ENCODE measurements around the gene KIRREL3.

Gene KIRREL3

DNA sequence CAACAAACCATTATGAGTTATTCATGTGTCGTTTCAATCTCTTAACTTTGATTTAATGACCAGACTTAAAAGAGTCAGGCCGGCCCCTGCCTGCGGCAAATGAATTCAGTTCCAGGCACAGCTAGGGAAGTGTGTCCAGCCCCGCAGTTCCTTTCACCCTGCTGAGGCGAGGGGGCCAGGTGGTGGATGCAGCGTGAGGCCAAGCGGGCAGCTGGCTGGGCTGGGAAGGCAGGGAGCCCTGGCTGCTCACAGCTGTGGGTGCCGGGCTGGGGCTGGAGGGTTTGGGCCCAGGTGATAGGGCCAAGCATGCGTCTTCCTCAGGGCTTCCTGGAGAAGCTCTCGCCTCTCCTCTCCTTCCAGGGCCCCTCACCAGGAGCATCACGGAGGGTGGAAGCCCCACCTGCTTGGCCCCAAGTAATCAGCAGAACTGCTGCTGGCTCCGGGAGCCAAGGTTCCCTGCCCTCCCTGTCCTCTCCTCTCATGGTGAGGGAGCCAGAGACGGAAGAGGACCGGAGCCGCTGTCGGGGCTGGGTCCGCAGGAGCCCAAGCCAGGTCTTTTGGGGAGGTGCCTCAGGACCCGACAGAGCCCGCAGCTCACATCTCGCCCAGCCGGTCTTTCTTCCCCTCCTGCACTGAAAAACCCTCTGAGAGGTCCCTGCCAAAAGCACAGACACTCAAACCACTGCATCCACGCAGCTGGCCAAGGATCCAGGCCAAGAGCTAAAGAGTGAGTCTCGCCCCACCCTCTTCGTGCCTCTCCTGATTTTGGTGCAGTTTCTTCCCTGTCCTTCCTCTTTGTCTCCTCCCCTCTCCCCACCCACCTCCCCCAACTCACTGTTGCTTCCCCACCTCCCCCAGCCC, 548.1 kb downstream of the KIRREL3 start:
- Histone ChIP-seq H3K27me3 (no peaks in the 10 kb centered on the region), H3K27ac (no peak overlapping the region), H3K9me3 (no peaks in the 10 kb centered on the region), H3K36me3 (no peaks in the 10 kb centered on the region), H3K4me1 (ENCODE audit: control insufficient read depth in 1 of 2, insufficient read depth in 1 of 2, low read depth in 1 of 2, low read length in 1 of 2) (no peaks in the 10 kb centered on the region), H3K4me3 (ENCODE audit: low read depth in 1 of 2, low read length in 1 of 2) (no peak overlapping the region)
- TF ChIP-seq, protein P1, sequence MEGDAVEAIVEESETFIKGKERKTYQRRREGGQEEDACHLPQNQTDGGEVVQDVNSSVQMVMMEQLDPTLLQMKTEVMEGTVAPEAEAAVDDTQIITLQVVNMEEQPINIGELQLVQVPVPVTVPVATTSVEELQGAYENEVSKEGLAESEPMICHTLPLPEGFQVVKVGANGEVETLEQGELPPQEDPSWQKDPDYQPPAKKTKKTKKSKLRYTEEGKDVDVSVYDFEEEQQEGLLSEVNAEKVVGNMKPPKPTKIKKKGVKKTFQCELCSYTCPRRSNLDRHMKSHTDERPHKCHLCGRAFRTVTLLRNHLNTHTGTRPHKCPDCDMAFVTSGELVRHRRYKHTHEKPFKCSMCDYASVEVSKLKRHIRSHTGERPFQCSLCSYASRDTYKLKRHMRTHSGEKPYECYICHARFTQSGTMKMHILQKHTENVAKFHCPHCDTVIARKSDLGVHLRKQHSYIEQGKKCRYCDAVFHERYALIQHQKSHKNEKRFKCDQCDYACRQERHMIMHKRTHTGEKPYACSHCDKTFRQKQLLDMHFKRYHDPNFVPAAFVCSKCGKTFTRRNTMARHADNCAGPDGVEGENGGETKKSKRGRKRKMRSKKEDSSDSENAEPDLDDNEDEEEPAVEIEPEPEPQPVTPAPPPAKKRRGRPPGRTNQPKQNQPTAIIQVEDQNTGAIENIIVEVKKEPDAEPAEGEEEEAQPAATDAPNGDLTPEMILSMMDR (IDR thresholded peaks at IDR 0.05): no peak

DNA sequence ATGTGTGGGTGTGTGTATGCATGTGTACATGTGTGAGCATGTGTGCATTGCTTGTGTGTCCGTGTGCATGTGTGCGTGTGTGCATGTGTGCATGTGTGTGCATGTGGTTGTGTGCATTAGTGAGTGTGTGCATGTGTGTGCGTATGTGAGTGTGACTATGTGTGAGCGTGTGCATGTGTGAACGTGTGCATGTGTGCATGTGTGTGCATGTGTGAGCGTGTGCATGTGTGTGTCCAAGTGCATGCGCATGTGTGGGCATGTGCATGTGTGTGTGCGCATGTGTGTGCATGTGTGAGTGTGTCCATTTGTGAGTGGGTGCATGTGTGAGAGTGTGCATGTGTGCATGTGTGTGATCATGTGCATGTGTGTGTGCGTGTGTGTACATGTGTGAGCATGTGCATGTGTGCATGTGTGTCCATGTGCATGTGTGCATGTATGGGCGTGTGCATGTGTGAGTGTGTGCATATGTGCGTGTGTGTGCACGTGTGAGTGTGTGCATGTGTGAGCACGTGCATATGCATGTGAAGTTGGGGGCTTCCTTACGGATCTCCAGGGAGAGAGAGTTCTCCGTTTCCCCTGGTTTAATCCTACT, 549.3 kb downstream of the KIRREL3 start:
- no peaks in the 10 kb centered on the region for H3K4me1 ChIP-seq (ENCODE audit: control insufficient read depth in 1 of 2, insufficient read depth in 1 of 2, low read depth in 1 of 2, low read length in 1 of 2)
- H3K4me3 ChIP-seq (ENCODE audit: low read depth in 1 of 2, low read length in 1 of 2): no peak overlapping the region
- H3K9me3 ChIP-seq: no peaks in the 10 kb centered on the region
- H3K27me3 ChIP-seq: no peaks in the 10 kb centered on the region
- TF ChIP-seq, protein P1 (IDR thresholded peaks at IDR 0.05): no peak
- no peak overlapping the region for H3K27ac ChIP-seq
- H3K36me3 ChIP-seq: no peaks in the 10 kb centered on the region

DNA sequence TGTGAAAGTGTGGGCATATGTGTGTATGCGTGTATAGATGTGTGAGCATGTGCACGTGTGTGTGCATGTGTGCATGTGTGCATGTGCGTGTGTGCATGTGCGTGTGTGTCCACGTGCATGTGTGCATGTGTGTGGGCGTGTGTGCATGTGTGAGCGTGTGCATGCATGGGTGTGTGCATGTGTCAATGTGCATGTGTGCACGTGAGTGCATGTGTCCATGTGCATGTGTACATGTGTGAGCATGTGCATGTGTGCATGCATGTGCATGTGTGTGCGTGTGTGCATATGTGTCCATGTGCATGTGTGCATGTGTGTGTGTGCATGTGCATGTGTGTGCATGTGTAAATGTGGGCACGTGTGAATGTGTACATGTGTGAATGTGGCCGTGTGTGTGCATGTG, 549.8 kb downstream of the KIRREL3 start:
- Histone ChIP-seq H3K4me1 (ENCODE audit: control insufficient read depth in 1 of 2, insufficient read depth in 1 of 2, low read depth in 1 of 2, low read length in 1 of 2) (no peaks in the 10 kb centered on the region), H3K4me3 (ENCODE audit: low read depth in 1 of 2, low read length in 1 of 2) (no peak overlapping the region), H3K9me3 (no peaks in the 10 kb centered on the region), H3K36me3 (no peaks in the 10 kb centered on the region), H3K27ac (no peak overlapping the region), H3K27me3 (no peaks in the 10 kb centered on the region)
- TF ChIP-seq, protein P1 (IDR thresholded peaks at IDR 0.05): no peak

DNA sequence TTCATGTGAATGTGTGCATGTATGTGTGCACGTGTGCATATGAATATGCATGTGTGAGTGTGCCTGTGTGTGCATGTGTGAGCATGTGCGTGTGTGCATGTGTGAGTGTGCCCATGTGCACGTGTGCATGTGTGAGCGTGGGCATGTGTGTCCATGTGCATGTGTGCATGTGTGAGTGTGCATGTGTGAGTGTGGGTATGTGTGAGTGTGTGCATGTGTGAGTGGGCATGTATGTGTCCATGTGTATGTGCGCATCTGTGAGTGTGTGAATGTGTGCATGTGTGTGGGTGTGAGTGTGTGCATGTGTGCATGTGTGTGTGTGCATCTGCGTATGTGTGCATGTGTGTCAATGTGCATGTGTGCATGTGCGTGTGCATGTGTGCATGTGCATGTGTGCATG, 550.4 kb downstream of the KIRREL3 start:
- Histone ChIP-seq H3K4me1 (ENCODE audit: control insufficient read depth in 1 of 2, insufficient read depth in 1 of 2, low read depth in 1 of 2, low read length in 1 of 2) (no peaks in the 10 kb centered on the region), H3K4me3 (ENCODE audit: low read depth in 1 of 2, low read length in 1 of 2) (no peak overlapping the region), H3K36me3 (no peaks in the 10 kb centered on the region), H3K27me3 (no peaks in the 10 kb centered on the region), H3K27ac (no peak overlapping the region), H3K9me3 (no peaks in the 10 kb centered on the region)
- TF ChIP-seq, protein P1 (IDR thresholded peaks at IDR 0.05): no peak

DNA sequence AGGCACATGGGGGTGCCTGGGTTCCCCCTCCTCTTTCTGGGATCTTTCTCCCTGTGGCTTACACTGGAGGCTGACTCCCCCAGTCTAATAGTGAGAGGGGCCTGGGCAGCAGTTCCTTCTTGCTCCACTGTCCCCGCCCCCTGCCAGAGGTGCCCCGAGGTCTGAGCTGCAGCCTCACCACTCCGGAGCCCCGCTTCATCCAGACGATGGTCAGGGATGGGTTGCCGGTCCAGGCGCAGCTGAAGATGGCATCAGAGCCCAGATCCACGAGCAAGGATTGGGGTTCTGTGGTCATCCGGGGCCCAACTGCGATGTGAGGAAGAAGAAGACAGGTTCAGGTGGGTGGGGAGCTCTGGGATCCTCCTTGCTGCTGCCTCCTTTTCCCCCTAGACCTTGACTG, 554.0 kb downstream of the KIRREL3 start:
- Histone ChIP-seq H3K27ac (no peak overlapping the region), H3K4me3 (ENCODE audit: low read depth in 1 of 2, low read length in 1 of 2) (no peak overlapping the region), H3K4me1 (ENCODE audit: control insufficient read depth in 1 of 2, insufficient read depth in 1 of 2, low read depth in 1 of 2, low read length in 1 of 2) (no peaks in the 10 kb centered on the region), H3K9me3 (no peaks in the 10 kb centered on the region), H3K27me3 (no peaks in the 10 kb centered on the region), H3K36me3 (no peaks in the 10 kb centered on the region)
- TF ChIP-seq, protein P1 (IDR thresholded peaks at IDR 0.05): no peak

All from neutrophil (primary cell).